Ammon's horn (tissue), 1 donor: ENCODE measurements around the gene SOX8.

Experiments
- DNase-seq: peaks from one replicate; pipeline ENCODE4 v3.0.0-alpha.2; 2016; ENCODE audit warnings: low spot score

SOX8 gene

DNA sequence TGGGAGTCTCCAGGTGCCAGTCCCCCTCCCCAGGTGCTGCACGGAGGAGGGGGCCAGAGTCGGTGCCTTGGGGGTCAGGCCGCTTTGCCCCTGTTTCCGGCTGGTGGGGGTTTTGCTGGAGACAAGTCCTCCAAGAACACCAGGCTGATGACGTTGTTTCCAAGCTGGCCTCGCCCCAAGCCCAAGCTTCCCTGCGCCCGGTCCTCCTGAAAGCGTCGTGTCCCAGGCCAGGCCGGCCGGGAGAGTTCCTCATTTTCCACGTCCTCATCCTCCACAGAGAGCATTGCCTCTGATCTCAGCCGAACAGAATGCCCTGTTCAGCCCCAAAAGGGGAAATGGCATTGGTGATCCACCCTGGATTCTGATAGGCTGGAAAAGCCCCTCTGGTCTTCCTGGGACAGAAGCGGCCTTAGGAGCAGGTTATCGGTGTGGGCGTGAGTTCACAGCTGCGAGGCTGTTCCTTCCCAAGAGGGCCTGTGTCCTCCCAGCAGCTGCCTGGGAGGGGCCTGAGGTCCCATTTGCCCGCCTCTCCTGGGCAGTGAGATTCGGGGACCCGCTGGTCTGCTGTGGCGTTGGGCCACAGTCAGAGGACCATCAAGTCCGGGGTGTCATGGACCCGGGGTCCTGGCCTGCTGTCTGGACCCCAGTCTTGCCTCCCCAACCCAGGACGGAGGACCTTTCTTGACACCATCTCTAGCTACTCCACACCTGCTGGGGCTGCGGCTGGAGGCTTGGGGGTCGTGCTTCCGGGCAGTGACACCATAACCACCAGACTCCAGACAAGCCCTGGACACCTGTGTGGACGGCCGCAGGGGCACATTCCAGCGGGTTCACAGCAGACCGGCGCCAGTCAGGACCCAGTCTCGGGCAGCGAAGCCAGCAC lies 7.1 kb downstream of the SOX8 start:
- no peak for DNase-seq

- DNase-seq = no peak
These were observed 7.8 kb downstream of the SOX8 start for GRCh38 chr16:989354-989814.

GRCh38 chr16:990516-991291 lies 9.1 kb downstream of the SOX8 start:
- DNase-seq = peak; percentile 79

- no peak for DNase-seq
These were observed 9.8 kb downstream of the SOX8 start for GRCh38 chr16:991345-991744.

DNA sequence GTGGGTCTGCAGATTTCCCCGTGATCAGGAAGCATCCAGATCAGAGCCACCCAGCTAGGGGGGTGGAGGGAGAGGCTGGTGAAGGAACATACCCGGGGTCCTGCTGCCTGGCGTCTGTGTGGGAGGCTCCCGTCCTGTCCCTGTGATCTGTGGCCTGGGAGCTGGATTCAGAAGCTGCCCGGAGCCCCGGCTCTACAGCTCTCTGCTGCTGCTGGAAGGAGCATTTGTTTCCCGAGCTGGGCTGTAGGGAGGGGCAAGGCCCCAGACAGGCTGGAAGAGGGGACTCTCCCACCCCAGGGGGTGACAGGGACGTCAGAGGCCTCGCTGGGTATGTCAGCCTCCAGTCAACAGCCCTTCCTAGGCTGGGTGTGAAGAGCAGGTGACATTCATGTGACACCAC lies 10.2 kb downstream of the SOX8 start:
- no peak for DNase-seq

- no peak for DNase-seq
These were observed 12.2 kb downstream of the SOX8 start for GRCh38 chr16:993731-994130.

GRCh38 chr16:995087-995486 lies 13.5 kb downstream of the SOX8 start:
- DNase-seq = no peak

- no peak for DNase-seq
These were observed 14.2 kb downstream of the SOX8 start for GRCh38 chr16:995783-996182.

GRCh38 chr16:996681-997080 lies 15.1 kb downstream of the SOX8 start:
- DNase-seq = no peak

DNA sequence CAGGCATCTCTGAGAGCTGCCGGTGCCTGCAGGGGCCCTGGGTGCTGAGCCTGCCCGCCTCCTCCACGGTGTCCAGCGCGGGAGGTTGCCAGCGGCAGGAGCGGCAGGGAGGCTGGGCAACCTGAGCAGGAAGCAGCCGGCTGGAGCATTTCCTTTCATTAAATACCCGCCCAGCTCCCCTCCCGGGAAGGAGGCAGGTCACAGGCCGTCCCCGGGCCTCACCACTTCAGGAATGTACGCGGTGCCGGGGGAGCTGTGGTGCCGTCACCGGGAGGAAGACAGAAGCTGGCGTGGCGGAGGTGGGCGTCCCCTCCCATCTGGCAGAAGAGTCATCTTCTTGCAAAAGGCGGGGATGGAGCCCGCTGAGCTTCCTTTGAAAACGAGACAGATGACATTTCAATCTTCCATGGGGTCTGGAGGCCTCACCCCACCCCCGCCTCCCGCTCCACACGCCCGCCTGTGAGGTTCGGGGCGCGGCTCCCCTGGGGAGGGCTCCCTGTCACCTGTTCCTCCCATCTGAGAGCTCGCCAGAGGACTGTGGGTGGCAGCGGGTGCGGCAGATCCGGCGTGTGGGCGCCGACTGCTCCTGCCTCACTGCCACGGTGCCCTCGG lies 16.0 kb downstream of the SOX8 start:
- no peak for DNase-seq

- DNase-seq = no peak
These were observed 16.6 kb downstream of the SOX8 start for GRCh38 chr16:998211-998610.

DNA sequence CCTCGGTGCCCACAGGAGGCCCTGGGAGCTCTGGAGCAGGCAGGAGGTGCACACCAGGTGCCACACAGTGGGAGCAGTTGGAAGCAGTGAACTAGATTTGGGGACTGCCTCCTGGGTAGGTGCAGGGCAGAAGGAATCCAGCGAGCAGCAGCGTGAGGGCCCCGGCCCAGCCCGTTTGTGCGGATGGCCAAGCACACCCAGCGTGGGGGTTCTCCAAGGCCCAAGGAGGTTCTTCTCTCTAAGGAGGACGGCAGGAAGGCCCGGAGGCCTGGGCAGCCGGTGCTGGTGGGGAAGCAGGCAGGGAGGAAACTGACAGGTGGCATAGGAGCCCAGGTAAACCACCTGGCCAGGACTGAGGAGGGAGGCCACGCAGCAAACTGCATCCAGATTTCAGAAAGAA lies 17.0 kb downstream of the SOX8 start:
- no peak for DNase-seq

GRCh38 chr16:999677-1000076 lies 18.1 kb downstream of the SOX8 start:
- no peak for DNase-seq

- no peak for DNase-seq
These were observed 19.0 kb downstream of the SOX8 start for GRCh38 chr16:1000608-1001007.

- DNase-seq = no peak
These were observed 19.5 kb downstream of the SOX8 start for GRCh38 chr16:1001096-1001495.

GRCh38 chr16:1002399-1003166 lies 21.0 kb downstream of the SOX8 start:
- DNase-seq = no peak

DNA sequence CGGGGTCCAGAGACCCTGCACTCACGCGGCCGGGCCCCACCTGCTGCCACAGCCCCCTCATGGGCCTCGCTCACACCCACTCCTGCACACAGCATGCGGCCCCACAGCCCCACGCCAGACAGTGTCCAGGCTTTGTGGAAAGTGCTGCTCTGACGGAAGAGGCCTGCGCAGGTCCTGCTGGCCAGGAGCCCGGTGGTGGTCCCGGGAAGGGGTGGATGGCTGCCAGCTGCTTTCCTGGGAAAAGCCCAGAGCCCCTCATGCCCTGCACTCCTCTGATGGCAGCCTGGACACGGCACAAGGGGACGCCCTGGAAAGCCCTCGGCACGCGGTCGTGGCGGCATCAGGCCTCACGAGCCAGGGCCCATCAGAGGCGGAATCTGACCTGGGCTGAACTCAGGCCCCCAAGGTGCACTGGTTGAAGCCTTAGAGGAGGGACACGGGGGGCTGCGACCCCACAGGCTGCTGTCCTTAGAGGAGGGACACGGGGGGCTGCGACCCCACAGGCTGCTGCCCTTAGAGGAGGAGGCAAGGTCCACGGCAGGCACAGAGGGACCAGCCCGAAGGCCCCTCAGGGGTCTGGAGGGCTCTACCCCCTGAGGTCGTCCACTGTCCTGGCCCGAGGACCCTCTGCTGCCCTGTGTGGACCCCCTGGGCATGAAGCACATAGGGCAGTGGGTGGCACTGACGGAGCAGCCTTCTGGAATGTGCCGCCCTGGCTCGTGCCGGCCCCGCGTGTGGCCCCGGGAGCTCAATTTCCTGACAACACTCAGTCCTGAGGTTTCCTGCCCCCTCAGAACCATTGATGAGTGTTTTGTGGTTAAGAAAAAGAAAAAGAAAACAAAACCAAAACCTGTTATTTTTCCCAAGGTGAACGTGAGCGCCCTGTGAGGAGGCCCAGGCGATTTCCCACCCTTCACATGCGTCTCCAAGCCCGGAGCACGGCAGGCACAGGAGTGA lies 22.1 kb downstream of the SOX8 start:
- no peak for DNase-seq

DNA sequence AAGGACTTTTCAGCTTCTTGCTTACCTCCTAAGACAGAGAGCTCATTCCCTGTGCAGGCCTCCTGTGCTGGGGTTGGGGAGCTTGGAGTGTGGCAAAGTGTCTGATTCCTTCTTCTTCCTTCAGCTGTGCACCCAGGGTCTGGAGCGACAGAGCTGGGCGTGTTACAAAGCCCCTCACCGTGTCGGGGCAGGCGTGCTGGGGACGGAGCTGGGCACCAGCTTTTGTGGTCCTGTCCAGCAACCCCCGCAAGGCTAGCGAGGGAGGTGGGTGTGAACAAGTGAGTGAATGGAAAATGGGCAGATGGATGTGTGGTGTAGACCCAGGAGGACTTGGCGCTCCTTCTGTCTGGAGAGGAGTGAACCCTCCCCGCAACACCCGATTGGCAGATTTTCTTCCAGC lies 23.7 kb downstream of the SOX8 start:
- DNase-seq = no peak

GRCh38 chr16:1006781-1007180 lies 25.2 kb downstream of the SOX8 start:
- DNase-seq = no peak

DNA sequence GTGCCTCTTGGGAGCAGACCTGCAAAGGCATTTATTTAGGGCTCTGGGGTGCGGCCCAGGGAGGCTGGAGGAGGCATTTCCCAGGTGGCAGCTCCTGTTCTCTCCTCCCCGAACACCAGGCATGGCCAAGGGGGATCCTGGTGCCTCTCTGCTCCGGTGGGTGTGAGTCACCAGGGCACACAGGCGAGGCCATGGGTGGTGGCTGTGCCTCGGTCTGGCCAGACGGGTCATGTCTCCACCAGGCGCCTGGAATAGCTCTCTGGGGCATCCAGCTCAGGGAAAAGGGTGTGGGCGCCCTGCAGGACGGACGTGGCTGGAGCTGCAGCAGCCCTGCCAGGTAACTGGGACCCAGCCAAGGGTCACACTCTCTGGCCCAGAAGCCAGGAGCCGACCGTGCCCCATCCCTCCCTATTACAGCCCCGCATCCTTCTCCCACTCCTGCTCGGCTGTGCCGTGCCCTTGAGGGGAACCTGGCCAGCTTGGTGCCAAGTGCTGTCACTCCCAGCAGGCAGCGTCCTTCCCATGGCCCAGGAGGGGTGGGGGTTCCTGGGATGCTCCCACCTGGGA lies 25.8 kb downstream of the SOX8 start:
- no peak for DNase-seq

- DNase-seq = no peak
These were observed 26.5 kb downstream of the SOX8 start for GRCh38 chr16:1008085-1008484.
